ENCODE data around the gene SMAD9.

GRCh38 chr13:36921631-36922301 lies 1.7 kb upstream of the SMAD9 start:
- no peak for TF ChIP-seq CTCF (IDR thresholded peaks at IDR 0.05; ENCODE audit: poor library complexity)
- TF ChIP-seq EZH2 (IDR thresholded peaks at IDR 0.05; ENCODE audit: borderline replicate concordance): no peak
